ENCODE results near the gene SLC9C2.
"Not testable (repeated sequence)": the region's sequence is repeated elsewhere in the genome, so short reads cannot be mapped to it uniquely, and the experiment has no call there.

SLC9C2 gene

DNA sequence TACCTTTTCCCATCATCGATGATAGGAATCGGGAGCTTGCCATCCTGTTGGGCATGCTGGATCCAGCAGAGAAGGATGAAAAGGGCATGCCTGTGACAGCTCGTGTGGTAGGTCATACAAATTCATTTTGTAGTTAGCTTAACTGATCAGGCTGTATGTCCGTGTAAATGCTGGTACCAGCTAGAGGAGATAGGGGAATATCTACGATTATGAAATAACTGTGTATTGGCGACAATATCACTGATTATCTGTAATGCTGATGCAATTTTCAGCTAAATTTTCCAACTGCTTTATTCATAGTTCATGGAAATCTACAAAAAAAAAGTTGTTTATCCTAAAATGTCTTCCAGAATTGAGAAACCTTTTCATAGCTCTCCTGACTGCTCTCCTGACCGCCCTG lies 117.5 kb downstream of the SLC9C2 start:
- DNase-seq (ENCODE audit: low read depth), result no peak

DNA sequence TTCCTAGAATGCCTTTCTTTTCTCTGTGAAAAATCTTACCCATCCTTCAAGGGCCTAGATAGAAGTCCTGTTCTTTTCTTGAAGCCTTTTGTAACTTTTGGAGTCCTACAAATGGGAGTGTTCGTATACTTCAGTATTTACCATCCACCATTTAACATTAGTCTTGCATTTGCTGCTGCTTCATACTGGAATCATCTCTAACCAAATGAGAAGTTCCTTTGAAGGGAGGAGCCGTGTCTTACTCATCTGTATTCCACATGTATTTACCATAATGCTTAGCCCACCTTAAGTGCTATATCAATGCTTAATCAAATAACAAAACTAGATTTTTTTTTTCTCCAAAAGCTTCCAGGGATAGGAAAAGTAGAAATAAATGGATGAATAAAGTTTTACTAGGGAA lies 118.6 kb downstream of the SLC9C2 start:
- no peak for DNase-seq (ENCODE audit: low read depth)

DNA sequence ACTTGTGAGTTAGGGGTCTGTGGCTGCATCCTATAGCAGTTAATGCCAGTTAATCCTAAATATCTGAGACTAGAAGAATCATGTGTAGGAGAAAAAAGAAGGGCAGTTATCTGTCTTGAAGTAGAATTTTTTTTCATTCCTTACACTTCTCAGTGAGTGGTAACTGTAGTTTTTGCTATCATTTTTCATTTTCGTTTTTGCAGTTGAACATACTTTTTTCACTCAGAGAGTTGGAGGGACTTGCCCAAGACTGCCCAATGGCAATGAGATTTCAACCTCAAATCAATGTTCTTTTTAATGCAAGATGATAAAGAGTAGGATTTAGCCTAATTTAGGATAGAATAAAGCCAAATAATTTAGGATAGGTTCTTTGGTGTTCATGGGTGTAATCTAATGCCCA lies 120.2 kb downstream of the SLC9C2 start:
- DNase-seq (ENCODE audit: low read depth), result no peak

DNA sequence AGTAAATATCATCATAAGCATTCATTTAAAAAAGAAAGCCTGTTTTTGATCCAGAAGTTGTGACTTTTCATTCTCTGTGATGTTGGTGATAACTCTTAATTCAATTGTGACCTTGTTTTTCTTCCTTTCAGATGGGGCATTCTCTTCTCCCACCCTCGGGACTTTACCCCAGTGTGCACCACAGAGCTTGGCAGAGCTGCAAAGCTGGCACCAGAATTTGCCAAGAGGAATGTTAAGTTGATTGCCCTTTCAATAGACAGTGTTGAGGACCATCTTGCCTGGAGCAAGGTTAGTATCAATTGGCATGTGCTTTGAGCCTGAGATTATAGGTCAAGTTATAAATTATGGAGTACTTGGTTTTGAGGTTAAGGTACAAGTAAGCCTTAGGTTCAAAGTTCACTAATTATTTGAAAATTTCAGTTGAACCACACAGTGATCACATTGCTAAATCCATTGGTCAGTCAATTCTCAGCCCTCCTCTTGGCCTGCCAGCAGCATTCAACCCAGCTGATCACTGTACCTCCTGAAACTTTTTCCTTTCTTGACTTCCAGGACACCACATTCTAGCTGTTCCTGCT lies 121.6 kb downstream of the SLC9C2 start:
- DNase-seq (ENCODE audit: low read depth), result no peak

DNA sequence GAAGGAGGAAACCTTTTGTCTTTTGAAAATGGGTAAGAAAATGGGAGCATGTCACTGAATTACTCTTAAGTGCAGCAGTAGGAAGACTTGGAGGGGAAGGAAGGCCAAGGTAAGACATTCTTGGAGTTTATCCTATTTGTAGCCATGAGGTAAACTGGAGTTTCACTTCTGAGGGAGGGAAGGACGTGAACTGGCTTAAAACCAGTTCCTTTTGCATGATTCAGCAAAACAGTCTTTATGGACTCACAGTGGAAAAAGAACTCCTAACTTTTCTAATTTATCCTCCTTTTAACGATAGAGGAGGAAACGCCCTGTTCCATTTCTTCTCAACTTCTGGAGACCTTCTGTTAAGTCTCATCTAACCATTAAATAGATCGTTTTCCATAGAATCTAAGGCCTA lies 123.2 kb downstream of the SLC9C2 start:
- no peak for DNase-seq (ENCODE audit: low read depth)

DNA sequence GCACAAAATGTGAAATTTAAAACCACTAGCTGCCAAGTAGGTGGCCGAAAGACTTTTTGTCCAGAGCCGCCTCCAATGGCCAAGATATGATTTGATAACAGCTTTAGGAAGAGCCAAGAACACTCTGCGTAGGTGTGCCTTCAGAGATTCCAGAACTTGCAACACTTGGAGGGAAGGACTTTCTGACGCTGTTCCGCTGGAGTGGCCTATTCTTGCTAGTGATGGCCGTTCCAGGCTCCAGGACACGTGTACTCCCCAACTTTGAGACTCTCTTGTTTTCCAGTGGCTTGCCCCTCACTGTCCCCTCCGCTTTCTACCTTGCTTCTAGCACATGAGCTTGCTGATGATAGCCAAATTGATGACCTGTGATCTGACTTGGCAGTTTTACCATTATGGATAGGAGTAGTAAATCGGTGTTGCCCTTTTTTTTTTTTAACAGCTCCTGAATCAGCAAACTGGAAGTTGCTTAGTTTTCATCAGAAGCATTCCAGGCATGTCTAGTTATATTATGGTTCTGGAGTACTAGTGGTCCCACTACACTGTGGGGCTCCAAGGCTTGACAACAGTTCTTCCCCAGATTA lies 124.7 kb downstream of the SLC9C2 start:
- DNase-seq (ENCODE audit: low read depth), result no peak

DNA sequence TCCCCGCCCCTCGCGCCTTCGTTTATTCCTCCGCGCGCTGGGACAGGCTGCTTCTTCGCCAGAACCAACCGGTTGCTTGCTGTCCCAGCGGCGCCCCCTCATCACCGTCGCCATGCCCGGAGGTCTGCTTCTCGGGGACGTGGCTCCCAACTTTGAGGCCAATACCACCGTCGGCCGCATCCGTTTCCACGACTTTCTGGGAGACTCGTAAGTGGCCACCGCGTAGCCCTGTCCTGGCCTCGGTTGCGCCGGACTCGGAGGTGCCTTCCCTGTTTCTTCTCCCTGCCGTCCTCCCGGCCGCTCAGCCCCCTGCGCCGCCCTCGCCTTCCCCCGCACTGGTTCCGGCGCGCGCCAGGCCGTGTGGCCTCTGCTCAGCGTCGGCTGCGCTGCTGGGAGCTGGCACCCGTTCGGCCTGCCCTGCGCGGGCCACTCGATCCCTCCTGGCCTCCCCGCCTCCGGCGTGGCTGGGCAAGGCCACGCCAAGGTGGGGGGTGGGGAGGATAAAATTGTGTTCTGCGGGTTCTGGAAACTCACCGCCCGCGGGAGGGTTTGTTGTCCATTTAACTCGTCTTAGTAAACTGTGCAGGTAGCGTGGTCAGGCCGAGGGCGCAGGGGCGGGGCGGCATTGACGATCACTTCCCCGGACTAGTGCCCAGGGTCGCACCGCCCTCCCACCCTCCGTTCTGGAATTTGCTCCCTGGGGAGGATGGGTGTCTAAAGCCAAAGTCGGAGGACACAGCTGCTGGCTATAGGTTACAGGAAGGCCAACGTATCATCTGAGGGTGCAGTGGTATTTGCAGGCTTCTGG lies 125.4 kb downstream of the SLC9C2 start, which contains the start of gene PRDX6:
Gene PRDX6, plus strand, starts transcription at position 50 of the 808 bp plus-strand sequence. Its CDS starts 63 bp downstream, at position 113.
- no peak for DNase-seq (ENCODE audit: low read depth)

DNA sequence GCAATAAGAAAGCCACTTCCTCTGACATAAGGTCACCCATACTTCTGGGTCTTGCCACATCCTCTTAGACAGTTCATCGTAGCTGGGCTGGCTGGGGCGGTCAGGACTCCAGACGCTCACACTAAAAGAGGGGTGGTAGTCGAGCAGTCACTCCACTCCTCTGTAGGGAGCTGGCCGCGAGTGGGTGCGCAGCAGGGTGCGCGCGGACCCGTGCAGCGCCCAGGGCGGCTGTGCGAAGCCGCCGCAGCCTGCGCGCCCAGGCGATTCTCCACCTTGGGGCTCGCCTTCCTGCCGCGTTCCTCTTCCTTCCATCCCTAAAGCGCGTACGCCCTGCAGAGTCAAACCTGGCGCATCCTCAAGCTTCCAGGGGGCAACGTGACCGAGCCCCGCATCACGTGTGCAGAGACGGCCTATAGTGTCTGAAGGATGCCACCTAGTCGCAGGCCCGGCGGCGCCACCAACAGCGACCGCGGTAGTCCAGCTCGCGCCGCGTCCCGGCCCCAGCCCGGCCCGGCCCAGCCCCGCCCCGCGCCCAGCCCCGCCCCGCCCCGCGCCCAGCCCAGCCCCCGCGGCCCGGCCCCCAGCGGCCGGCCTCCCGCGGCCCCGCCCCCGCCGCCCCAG lies 126.1 kb downstream of the SLC9C2 start:
- peak; percentile 76 for DNase-seq (ENCODE audit: low read depth)

DNA sequence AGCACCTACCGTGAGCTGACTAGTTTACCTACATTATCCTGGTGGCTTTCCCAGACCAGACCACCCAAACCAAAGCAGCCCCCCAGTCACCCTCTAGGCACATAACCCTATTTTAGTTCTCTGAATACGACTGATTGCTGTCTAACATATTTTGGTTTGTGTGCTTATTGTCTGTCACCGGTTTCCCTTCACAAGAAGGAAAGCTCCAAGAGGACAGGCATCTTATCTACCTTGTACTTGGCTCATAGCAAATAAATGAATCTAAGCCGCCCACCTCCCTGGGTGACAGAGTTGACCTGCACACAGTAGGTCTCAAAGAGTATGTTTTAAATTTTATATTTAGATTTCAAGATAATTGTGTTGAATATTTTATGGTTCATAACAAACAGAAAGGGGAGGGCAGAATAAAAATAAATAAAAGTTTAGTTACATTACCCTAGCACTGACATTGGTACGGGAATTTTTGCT lies 126.6 kb downstream of the SLC9C2 start:
- DNase-seq (ENCODE audit: low read depth), result no peak

DNA sequence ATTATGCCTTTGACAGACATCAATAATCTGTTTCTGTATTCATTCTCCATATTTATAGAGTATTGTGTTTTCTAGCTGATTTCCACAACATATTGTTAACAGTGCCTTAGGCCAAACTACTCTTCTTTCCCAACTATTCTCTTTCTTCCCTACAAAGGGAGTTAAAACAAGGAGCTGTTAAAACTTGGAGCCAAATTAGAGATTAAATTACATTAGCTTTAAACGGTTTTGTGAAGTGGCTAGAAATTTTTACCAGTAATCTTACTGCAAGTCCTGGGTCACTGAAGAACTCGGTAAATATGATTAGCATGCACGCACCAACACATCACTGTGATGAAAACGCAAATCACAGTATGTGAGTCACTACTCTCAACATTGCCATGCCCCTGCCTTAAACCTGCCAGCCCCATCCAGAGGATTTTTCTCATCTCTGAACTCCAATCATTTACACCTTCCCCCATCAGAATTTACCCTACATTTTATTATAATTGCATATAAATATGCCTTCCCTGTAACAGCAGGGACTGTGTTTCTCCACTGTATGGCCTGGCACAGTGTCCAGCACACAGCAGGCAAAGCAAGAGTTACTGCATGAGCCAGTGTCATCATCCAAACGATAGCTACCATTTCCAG lies 127.2 kb downstream of the SLC9C2 start:
- no peak for DNase-seq (ENCODE audit: low read depth)

DNA sequence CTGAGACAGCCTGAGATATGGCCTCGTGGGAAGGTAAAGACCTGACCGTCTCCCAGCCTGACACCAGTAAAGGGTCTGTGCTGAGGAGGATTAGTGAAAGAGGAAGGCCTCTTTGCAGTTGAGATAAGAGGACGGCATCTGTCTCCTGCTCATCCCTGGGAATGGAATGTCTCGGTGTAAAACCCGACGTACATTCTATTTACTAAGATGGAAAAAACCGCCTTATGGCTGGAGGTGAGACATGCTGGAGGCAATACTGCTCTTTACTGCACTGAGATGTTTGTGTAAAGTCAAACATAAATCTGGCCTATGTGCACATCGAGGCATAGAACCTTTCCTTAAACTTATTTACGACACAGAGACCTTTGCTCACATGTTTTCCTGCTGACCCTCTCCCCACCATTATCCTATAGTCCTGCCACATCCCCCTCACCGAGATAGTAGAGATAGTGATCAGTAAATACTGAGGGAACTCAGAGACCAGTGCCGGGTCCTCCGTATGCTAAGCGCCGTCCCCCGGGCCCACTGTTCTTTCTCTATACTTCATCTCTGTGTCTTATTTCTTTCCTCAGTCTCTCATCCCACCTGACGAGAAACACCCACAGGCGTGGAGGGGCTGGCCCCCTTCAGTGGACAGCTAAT lies 128.0 kb downstream of the SLC9C2 start:
- DNase-seq (ENCODE audit: low read depth), result not testable (repeated sequence)

DNA sequence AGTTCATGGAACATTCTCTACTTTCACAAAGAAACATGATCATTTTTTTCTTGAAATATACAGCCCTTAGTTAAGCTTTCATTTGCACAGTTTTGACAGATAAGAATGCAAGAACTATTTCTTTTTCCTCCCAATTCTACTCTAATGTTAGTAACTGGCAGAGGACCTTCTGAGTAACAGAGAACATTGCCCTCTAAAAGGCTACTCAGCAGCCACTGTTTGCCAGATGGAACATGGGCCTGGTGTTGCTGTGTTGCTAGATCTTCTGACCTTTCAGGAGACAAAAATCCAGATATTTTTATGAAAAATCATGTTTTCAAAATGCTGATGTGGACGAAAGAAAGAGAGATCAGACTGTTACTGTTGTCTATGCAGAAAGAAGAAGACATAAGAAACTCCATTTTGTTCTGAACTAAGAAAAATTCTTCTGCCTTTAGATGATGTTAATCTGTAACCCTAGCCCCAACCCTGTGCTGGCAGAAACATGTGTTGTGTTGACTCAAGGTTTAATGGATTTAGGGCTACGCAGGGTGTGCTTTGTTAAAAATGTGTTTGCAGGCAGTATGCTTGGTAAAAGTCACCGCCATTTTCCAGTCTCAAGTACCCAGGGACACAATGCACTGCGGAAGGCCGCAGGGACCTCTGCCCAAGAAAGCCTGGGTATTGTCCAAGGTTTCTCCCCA lies 128.6 kb downstream of the SLC9C2 start:
- no peak for DNase-seq (ENCODE audit: low read depth)

DNA sequence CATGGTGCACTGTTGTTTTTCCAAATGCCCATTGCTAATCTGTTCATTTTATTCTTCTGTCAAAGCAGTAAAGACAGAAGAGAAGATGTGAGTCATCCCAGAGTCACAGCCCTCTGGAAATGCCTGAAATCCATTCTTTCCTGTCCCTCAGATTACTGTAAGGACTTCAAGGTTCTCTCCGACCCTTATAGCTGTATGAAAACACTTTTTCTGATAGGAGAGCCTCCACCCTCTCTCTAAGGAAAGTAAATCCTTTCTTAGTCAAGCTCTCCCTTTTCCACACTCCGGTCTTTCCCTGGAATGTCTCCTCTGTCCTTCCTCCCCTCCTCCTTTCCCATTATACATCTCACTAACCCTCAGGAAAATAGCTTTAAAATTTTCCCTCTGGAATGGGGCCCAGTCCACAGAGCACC lies 129.3 kb downstream of the SLC9C2 start:
- no peak for DNase-seq (ENCODE audit: low read depth)

DNA sequence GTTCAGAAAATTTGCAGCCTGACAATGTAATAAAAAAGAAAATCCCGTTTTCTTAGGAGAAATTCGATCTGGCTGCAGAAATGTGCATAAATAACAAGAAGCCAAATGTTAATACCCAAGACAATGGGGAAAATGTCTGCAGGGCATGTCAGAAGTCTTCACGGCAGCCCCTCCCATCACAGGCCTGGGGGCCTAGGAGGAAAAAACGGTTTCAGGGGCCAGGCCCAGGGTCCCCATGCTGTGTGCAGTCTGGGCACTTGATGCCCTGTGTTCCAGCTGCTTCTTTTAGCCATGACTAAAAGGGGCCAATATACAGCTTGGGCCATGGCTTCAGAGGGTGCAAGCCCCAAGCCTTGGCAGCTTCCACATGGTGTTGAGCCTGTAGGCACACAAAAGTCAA lies 132.3 kb downstream of the SLC9C2 start:
- no peak for DNase-seq (ENCODE audit: low read depth)

DNA sequence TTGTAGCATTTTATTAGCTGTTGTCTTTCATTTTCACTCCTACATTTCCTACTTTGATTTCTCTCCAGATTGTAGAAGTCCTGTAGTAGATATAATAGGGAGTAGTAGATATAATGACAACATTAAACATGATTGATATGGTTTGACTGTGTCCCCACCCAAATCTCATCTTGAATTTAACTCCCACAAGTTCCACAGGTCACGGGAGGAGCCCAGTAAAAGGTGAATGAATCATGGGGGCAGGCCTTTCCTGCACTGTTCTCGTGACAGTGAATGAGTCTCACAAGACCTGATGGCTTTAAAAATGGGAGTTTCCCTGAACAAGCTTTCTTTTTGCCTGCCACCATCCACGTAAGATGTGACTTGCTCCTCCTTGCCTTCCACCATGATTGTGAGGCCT lies 133.2 kb downstream of the SLC9C2 start:
- DNase-seq (ENCODE audit: low read depth), result no peak

DNA sequence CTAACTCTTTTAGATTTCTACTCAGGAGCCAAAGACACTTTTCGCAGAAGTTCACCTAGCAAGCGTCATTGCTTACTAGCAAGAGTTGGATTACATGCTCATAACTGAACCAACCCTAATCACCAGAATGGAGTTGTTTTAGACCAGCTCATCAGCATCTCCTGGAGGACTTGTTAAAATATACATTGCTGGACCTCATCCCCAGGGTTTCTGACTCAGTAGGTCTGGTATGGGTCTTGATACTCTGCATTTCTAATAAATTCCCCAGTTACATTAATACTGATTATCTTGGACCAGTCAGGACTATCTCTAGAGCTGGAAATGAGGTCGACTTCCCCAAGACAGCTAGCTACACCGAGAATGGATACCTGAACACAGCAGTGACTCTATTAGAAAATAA lies 135.4 kb downstream of the SLC9C2 start:
- no peak for DNase-seq (ENCODE audit: low read depth)

DNA sequence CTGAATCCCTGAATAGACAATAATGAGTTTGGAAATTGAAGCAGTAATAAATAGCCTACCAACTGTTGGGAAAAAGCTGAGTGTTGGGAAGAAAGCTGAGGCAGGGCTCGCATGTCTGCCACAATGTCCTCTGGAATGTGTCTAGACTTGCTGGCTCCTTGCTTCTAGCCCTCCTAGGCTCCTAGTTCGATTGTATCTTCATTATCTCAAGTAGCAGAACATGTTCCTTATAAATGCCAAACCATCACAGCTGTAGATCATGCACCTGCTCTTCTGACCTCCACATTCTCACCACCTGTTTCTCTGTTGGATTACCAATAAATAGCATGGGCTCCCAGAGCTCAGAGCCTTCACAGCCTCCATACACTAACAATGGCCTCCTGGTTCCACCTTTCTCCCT lies 138.7 kb downstream of the SLC9C2 start:
- not testable (repeated sequence) for DNase-seq (ENCODE audit: low read depth)

DNA sequence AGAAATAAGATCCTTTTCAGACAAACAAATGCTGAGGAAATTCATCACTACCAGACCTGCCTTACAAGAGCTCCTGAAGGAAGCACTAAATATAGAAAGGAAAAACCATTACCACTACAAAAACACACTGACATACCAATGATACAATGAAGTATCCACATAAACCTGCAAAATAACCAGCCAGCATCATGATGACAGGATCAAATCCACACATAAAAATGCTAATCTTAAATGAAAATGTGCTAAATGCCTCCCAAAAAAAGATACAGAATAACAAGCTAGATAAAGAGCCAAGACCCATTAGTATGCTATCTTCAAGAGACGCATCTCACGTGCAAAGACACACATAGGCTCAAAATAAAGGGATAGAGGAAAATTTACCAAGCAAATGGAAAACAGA lies 140.2 kb downstream of the SLC9C2 start:
- not testable (repeated sequence) for DNase-seq (ENCODE audit: low read depth)

DNA sequence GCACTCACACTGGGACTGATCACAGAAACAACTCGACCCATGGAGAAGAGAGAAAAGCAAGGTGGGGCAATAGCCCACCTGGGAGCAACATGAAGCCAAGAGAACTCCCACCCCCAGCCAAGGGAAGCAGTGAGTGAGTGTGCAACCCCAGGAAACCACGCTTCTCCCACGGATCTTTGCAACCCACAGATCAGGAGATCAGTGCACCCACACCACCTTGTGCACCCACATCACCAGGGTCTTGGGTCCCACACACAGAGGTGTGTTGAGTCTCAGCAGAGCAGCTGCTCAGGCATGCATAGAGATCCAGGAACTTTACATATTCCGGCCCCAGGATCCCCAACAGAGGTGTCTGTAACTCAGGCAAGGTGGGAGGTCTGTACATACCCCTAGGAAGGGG lies 143.0 kb downstream of the SLC9C2 start:
- no peak for DNase-seq (ENCODE audit: low read depth)

DNA sequence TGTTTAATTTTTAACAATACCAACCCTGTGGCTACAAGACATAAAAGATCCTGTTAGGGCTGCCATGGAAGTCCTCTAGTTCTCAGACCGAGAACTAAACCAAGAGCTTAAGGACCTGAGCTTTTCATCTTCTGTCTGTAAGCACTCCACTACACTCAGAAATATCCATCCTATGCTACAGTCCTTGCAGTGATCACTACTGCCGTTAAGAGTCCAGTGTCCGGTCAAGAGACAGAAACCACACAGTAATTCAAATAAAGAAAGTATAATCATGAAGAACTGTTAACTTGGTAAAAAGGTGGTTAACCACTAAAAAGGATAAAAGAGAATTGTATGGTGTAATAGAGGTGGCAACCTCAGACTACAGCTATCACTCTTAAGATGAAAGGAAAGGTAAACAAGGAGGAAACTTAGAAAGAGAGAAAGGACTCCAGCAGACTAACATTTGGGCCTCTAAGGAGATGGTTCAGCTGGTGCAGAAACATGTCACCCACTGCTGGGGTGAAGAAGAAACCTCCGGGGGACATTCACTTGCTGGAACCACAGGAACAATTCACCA lies 147.8 kb downstream of the SLC9C2 start:
- no peak for DNase-seq (ENCODE audit: low read depth)

DNA sequence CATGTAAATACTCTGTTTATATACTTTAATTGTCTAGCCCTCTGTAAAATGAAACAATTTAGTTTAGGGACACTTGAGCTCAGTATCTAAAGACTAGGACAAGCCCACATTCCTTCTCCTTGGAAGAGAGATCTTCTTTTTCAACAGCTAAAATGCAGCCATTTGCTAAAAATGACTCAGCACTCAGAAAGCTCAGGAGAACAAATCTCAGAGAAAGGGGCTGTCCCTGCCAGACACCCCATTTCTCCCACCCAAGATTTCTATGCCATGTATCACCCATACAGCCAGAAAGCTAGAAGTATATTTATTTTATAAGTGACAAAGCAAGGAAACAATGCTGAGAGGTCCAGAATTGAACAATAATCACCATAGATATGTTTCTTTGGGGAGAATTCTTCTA lies 148.9 kb downstream of the SLC9C2 start:
- DNase-seq (ENCODE audit: low read depth), result no peak

All from activated T-cell treated with anti-CD3 and anti-CD28 coated beads for 48 hours (primary cell).